Motor neuron (in vitro differentiated cells): Measurements from ENCODE around the gene PRKCE. TPM values are rescaled to one million over a fixed set of nuclear protein-coding genes. Genes with fewer than 3 reads are reported as not detected.

Source experiments
- ATAC-seq, 8 experiments: fragments of 200-7000 bp; cut with Tn5 transposase; replicated peaks in 6 of 8; 2 replicates each; pipeline ENCODE4 v1.8.0; 2021; ENCODE audit warnings: mild to moderate bottlenecking in 8 of 8, moderate library complexity in 8 of 8
- H3K27ac ChIP-seq, 2 donors: fragments of 250-450 bp; sonication (Bioruptor Pico); 2 replicates each; pipeline ENCODE4 v1.9.0; 2021; ENCODE audit warnings: antibody characterized with exemption in 2 of 2, mild to moderate bottlenecking in 2 of 2, moderate library complexity in 1 of 2
- H3K4me1 ChIP-seq, 2 donors: fragments of 250-450 bp; sonication (Bioruptor Pico); replicated peaks in 1 of 2; 2 replicates each; pipeline ENCODE4 v1.6.1; 2021; ENCODE audit warnings: antibody characterized with exemption in 2 of 2, mild to moderate bottlenecking in 2 of 2, moderate library complexity in 1 of 2
- H3K4me3 ChIP-seq, 5 donors: fragments of 250-450 bp; sonication (Bioruptor Pico); 2 replicates each; pipeline ENCODE4 v1.9.0; 2021; ENCODE audit warnings: antibody characterized with exemption in 5 of 5, mild to moderate bottlenecking in 5 of 5, moderate library complexity in 4 of 5
- WGBS, 10 experiments: fragments of 450-650 bp; shearing (Covaris generic); methylation state at CpG; one replicate each; pipeline ENCODE4 v1.0.0; 2022; 5-methylcytosine and 5-hydroxymethylcytosine counted together
- in situ Hi-C, 9 experiments: fragments of 400-800 bp; cut with MboI; loops; one replicate each; pipeline ENCODE4 v1.15.0; 2021; ENCODE audit warnings: low sequenced_read_pairs in 9 of 9, low pct_unique_long_range_greater_than_20kb in 2 of 9; ENCODE audit not compliant: unreplicated experiment in 9 of 9
- total RNA-seq, 8 experiments: library from RNA; unstranded; fragments of 300-600 nt; gene quantifications; 2 replicates each; pipeline versions ENCODE4 v1.2.3 to v1.2.4, GENCODE V29; 2022

The PRKCE gene
- total RNA-seq, 8 experiments from 2014 or later, result 7.3 to 23.0 (median 14.7) TPM

DNA sequence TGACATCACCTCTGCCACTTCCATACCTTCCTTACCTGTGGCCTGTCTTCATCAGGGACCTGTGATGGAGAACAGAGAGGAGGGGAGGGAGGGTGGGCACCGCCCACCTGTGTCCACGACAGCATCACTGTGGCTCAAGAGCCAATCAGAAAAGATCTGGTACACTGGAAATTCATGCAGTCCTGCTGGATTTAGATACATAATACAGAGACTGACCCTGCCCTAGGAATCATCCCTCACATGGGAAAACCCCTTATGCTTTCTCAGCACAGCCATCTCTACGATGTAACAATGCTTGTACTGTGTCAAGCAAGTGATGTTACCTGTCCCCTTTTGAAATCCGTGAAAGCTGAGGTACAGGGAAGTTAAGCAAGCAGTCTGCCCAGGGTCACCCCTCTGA, 500.1 kb downstream of the PRKCE start:
- 69 to 100% (median 90%) methylated on average over 1 to 2 of the region's 4 CpGs; no CpG with 5 or more reads in 5 of the 10 experiments for WGBS, 10 experiments
- in situ Hi-C loops, result no loop called here
- ATAC-seq, result peak in 7 of 8 experiments; percentile 6 to 67 (median 25)

DNA sequence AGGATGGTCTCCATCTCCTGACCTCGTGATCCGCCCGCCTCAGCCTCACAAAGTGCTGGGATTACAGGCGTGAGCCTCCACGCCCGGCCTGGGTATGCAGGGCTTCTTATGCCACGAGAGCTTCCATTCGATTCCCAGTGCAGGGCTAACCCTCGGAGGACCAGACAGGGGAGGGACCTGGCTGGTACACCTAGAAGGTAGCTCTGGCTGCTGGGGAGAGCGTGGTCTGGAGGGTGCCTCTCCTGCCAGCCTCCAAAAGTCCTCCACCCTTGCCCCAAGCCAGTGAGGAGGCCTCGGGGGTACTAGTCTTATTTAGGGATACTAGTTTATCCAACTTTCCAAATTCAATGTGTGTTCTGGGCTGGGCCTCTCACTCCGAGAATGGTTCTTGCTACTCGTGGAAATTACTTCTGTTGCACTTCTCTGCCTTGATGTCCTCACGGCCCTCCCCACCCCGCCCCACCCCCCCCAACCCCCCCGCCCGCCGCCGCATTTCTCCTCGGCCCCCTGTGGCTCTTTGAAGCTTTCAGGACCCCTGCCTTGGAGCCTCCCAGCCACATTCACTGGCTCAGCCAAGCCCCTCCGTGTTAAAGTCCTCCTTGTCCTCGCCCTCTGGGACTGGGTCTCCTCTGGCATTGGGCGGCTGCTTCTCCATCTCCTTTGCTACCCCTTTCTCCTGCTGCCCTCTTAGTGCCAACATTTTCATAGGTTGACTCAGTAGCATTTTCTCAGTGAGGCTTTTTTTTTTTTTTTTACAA, 502.7 kb downstream of the PRKCE start:
- 55 to 100% (median 95%) methylated on average over 1 to 14 of the region's 23 CpGs; no CpG with 5 or more reads in 4 of the 10 experiments for WGBS, 10 experiments
- no peak for ATAC-seq
- H3K27ac ChIP-seq, result no peak overlapping the region
- H3K4me1 ChIP-seq, result no peaks in the 10 kb centered on the region
- no peak overlapping the region for H3K4me3 ChIP-seq
- in situ Hi-C loops, result no loop called here

More for the DNA sequence above, 500.1 kb downstream of the PRKCE start:
- Histone ChIP-seq H3K27ac (no peak overlapping the region), H3K4me1 (no peaks in the 10 kb centered on the region), H3K4me3 (no peak overlapping the region)

DNA sequence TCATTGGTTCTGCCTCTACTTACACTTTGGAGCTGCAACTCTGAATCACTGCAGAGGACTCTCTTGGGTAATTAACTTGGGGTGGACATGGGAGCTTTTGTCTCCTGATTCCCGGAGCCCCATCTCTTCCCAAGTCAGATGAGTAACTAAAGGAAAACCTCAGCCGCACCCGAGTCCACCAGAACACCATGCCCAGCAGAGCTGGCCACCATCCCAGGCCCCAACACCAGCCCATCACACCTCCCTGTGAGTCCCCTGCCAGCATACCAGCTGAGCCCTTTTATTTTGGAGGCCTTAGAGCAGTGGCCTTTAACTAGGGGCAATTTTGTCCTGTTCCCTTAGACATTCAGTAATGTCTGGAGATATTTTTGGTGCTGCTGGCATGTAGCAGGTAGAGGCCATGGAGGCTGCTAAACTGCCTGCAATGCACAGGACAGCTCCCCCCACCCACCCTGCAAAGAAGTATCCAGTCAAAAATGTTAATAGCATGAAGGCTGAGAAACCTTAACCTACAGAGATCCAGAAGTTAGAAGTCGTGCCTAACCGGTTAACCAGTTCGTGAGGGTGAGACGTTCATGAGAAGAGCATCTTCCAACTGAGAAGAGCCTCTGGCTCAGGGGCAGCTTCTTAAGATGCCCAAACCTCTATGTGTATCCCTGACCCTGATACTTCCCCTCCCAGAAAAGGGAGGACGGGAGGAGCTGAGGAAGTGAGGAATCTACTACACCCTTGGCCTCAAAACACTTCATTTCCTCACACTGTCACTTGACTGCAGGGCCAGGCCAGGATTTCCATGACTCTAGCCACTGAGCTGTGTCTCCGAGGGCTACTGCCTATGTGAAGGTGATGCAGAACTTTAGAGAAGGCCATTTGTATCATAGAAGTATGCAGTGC, 505.8 kb downstream of the PRKCE start:
- ATAC-seq, result no peak
- H3K4me3 ChIP-seq, result no peak overlapping the region
- in situ Hi-C loops, result no loop called here
- no peaks in the 10 kb centered on the region for H3K4me1 ChIP-seq
- 63 to 100% (median 88%) methylated on average over 1 to 6 of the region's 9 CpGs; no CpG with 5 or more reads in 3 of the 10 experiments for WGBS, 10 experiments
- H3K27ac ChIP-seq, result no peak overlapping the region

- ATAC-seq, result no peak
- H3K27ac ChIP-seq, result no peak overlapping the region
- no peak overlapping the region for H3K4me3 ChIP-seq
- 89 to 100% (median 100%) methylated on average over 1 of the region's 1 CpG; no CpG with 5 or more reads in 7 of the 10 experiments for WGBS, 10 experiments
- no peaks in the 10 kb centered on the region for H3K4me1 ChIP-seq
- in situ Hi-C loops, result no loop called here
Observed at GRCh38 chr2:46157966-46158310, 506.5 kb downstream of the PRKCE start.

DNA sequence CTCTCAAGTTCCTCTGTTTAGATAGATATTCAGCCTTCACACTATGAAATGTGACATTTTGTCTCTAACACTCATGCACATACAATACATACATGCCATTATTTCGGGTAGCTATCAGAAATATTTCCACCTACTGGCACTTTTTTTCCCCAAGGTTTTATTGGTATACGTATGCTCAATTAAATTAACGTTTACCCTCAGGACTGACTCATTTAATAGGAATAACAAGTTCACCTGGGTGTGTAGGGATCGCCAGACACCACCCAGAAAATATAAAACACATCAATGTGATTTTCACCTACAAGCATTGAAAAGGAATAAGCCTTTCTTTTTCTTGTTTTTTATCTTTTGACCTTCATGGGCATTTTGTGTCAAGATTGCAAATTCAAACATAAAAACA, 507.2 kb downstream of the PRKCE start:
- H3K4me1 ChIP-seq, result no peaks in the 10 kb centered on the region
- WGBS, 10 experiments, result 56 to 100% (median 86%) methylated on average over 2 to 4 of the region's 4 CpGs; no CpG with 5 or more reads in 2 of the 10 experiments
- no peak overlapping the region for H3K27ac ChIP-seq
- in situ Hi-C loops, result no loop called here
- no peak overlapping the region for H3K4me3 ChIP-seq
- ATAC-seq, result no peak

DNA sequence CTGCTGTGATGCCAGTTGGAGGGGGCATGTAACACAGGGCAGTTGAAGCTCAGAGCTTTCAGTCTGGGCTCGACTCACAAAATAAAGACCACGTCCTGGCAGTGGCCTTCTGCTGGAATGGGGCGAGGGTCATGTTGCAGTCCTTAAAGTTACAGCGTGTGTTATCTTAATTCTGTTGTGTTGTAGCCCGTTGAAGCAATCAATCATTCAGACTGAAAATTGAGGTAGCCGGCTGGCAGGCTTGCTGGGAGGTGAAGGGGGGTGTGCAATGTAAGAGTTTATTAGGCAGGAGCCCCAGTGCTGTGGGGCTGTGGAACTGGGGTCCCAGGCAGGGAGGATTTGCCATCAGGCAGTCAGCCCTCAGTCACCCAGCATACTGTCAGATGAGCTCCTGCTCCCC, 508.9 kb downstream of the PRKCE start:
- WGBS, 10 experiments, result 42 to 100% (median 82%) methylated on average over 1 to 5 of the region's 6 CpGs; no CpG with 5 or more reads in 4 of the 10 experiments
- H3K4me3 ChIP-seq, result no peak overlapping the region
- no peaks in the 10 kb centered on the region for H3K4me1 ChIP-seq
- H3K27ac ChIP-seq, result no peak overlapping the region
- ATAC-seq, result no peak
- in situ Hi-C loops, result no loop called here

DNA sequence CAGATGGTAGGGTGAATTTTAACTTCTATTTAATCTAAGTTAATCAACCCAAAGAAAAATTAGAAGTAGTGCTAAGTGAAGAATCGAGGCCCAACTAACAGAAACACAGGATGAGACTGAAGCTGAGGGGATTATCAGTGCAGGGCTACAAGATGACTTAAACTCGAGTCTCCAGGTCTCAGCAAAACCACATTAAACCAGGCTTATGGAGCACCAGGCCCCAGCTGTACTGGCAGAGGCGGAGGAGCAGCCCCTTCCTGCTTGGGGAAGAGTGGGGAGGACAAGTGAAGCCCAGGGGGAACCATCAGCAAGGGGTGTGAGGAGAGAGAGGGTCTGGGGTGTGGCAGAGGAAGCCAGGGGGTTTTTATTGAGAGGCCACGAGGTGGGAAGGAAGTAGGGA, 509.8 kb downstream of the PRKCE start:
- no peak for ATAC-seq

DNA sequence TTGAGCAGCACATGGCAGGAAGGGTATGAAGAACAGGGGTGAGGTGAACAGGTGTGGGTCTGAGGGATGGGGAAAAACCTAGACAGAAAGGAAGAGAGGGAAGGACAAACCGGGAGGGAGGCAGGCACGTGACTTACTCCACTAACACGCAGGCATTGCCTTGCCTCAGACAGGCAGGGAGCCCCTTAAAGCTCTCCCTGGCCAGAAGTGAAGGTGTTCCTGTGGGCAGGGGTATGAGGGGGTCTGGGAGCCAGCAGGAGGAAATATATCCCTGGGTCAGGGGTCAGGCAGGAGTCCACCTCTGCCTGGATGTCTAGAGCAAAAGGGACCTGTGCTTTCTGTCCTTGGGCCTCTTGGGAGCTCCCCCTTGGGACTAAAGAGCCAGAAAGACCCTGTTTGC, 510.4 kb downstream of the PRKCE start:
- H3K27ac ChIP-seq, result no peak overlapping the region
- WGBS, 10 experiments, result 47% methylated on average over 2 of the region's 3 CpGs; no CpG with 5 or more reads in 9 of the 10 experiments
- no peak for ATAC-seq
- no peak overlapping the region for H3K4me3 ChIP-seq
- no peaks in the 10 kb centered on the region for H3K4me1 ChIP-seq
- in situ Hi-C loops, result no loop called here

More for the DNA sequence above, 509.8 kb downstream of the PRKCE start:
- 0 to 76% (median 44%) methylated on average over 1 to 3 of the region's 4 CpGs; no CpG with 5 or more reads in 4 of the 10 experiments for WGBS, 10 experiments
- no peak overlapping the region for H3K27ac ChIP-seq
- no peaks in the 10 kb centered on the region for H3K4me1 ChIP-seq
- H3K4me3 ChIP-seq, result no peak overlapping the region
- in situ Hi-C loops, result no loop called here

- Histone ChIP-seq H3K4me1 (no peaks in the 10 kb centered on the region), H3K4me3 (no peak overlapping the region), H3K27ac (no peak overlapping the region)
- ATAC-seq, result no peak
- in situ Hi-C loops, result no loop called here
- 15 to 100% (median 75%) methylated on average over 1 to 7 of the region's 11 CpGs for WGBS, 10 experiments
Observed at GRCh38 chr2:46162329-46163097, 511.0 kb downstream of the PRKCE start.

DNA sequence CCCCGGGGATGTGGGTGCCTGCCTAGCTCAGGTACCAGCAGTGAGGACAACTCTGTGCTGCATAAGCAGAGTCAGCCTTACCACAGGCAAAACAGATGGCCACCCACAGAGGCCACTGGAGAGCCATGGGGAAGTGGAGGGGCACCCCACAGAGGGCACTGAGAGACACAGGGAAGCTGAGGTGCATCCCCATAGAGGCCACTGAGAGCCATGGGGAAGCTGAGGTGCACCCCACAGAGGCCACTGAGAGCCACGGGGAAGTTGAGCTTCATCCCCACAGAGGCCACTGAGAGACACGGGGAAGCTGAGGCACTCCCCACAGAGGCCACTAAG, 511.6 kb downstream of the PRKCE start:
- Histone ChIP-seq H3K27ac (no peak overlapping the region), H3K4me1 (no peaks in the 10 kb centered on the region), H3K4me3 (no peak overlapping the region)
- no peak for ATAC-seq
- in situ Hi-C loops, result no loop called here
- WGBS, 10 experiments, result 60 to 100% methylated on average over 1 of the region's 3 CpGs; no CpG with 5 or more reads in 8 of the 10 experiments

DNA sequence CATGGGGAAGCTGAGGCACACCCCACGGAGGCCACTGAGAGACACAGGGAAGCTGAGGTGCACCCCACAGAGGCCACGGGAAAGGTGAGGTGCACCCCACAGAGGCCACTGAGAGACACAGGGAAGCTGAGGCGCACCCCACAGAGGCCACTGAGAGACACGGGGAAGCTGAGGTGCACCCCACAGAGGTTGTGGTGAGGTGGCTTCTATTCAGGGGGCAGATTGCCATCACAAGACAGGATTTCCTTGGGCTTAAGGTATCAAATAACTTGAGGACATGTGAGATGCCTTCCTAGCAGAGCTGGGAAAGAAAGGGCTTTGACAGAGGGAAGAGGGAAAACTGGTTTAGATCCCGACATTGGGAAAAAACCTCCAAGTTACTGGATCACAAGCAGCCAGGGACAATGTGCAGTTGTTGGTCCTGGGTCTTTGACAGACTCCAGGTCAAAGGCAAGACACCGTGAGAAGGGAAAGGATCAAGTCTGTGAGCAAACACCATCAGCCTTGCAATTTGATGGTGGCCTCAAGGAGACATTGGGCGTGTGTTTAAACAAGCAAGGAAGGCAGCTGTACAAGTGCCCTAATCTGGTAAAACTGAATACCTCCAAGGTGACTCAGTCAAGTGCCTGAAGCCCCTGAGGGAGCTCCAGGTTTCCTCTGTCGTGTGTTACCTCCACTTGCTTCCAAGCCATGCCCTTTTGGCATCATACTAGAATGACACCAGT, 512.5 kb downstream of the PRKCE start:
- peak in 1 of 8 experiments; percentile 26 for ATAC-seq
- H3K4me3 ChIP-seq, result no peak overlapping the region
- in situ Hi-C loops, result no loop called here
- no peaks in the 10 kb centered on the region for H3K4me1 ChIP-seq
- 0 to 100% (median 74%) methylated on average over 1 to 6 of the region's 8 CpGs; no CpG with 5 or more reads in 2 of the 10 experiments for whole genome bisulfite sequencing, 10 experiments
- H3K27ac ChIP-seq, result no peak overlapping the region

DNA sequence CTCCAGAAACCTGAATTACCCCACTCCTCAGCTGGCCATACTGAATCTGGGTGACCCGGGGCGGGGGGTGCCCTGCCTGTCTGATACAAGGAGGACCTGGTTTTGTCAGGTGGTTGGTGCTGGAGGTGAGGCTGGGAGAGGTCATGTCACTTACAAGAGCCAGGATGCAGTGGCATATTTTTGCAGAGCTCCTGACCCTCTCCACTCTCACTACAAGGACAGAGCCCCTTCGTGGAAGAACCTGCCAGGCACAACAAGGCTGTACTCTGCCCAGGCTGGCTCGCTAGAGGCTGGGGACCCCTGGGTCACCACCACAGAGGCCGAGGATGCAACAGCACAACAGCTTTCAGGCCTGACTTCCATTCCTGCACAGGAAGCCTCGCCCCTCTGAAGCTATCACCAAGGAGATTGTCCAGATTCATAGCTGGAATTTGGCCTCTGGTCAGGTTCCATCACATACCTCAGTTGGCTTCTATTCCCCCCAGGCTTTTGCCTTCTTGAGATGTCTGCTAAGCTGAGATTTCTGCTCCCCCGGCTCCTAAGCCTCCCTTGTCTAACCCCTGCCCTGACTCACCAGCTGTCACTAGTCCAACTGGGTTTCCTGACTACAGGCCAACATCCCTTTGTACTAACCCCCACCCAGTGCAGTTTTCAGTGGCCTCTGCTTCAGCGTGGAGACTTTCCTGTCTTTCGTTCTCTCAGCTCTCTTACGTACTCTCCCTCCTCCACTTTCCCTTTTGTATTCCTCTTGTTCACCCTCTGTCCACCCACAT, 513.2 kb downstream of the PRKCE start:
- in situ Hi-C loops, result no loop called here
- peak in 4 of 8 experiments; percentile 25 to 94 (median 67) for ATAC-seq
- 15 to 98% (median 73%) methylated on average over 1 to 9 of the region's 10 CpGs; no CpG with 5 or more reads in 4 of the 10 experiments for WGBS, 10 experiments
- Histone ChIP-seq H3K4me3 (no peak overlapping the region), H3K27ac (no peak overlapping the region), H3K4me1 (no peaks in the 10 kb centered on the region)
